HepG2 (cell line): ENCODE results near the gene SLC22A7. TPM values are rescaled to one million over a fixed set of nuclear protein-coding genes. Genes with fewer than 3 reads are reported as not detected.

Experiments used
- BHLHE40 ChIP-seq: IDR thresholded peaks from 2 replicates; pipeline ENCODE4 v1.6.1; 2011; ENCODE audit warnings: low read length, improper control_type of control experiment
- DR1 ChIP-seq: sonication (generic); formaldehyde crosslinking; IDR thresholded peaks from 2 replicates; pipeline ENCODE4 v1.8.0; 2021; ENCODE audit warnings: mild to moderate bottlenecking, missing genetic modification reagents, inconsistent platforms
- HHEX ChIP-seq: IDR thresholded peaks from 2 replicates; pipeline ENCODE4 v1.6.1; 2016; ENCODE audit warnings: control low read depth
- HIC2 ChIP-seq: sonication (generic); formaldehyde crosslinking; IDR thresholded peaks from 2 replicates; pipeline ENCODE4 v1.9.0; 2022; ENCODE audit warnings: low read depth, missing genetic modification reagents
- MIER3 ChIP-seq: IDR thresholded peaks from 2 replicates; pipeline ENCODE4 v1.6.1; 2016; ENCODE audit warnings: missing compliant biosample characterization, borderline replicate concordance
- NRL ChIP-seq: sonication (generic); formaldehyde crosslinking; IDR thresholded peaks from 2 replicates; pipeline ENCODE4 v1.5.0; 2020; ENCODE audit warnings: missing genetic modification reagents, mild to moderate bottlenecking, moderate library complexity, borderline replicate concordance
- SALL2 ChIP-seq: sonication (generic); formaldehyde crosslinking; IDR thresholded peaks from 2 replicates; pipeline ENCODE4 v1.8.1; 2023; ENCODE audit warnings: mild to moderate bottlenecking, missing genetic modification reagents, inconsistent platforms
- SOX13 ChIP-seq, 3 experiments: fragments of 450-650 bp in 1 of 3; sonication (generic) in 1 of 3; formaldehyde crosslinking in 1 of 3; IDR thresholded peaks in 2 of 3; conservative IDR thresholded peaks in 1 of 3; 2 replicates each; pipeline versions ENCODE4 v1.5.0 to v1.6.1; 2016 to 2020; ENCODE audit warnings: antibody characterized with exemption in 1 of 3, mild to moderate bottlenecking in 1 of 3, missing compliant biosample characterization in 1 of 3, missing genetic modification reagents in 1 of 3, moderate library complexity in 1 of 3
- ZBTB3 ChIP-seq: sonication (generic); formaldehyde crosslinking; IDR thresholded peaks from 2 replicates; pipeline ENCODE4 v1.4.0; 2020; ENCODE audit warnings: low read depth, mild to moderate bottlenecking, moderate library complexity, missing genetic modification reagents, borderline replicate concordance
- ZKSCAN1 ChIP-seq: fragments of 150-350 bp; IDR thresholded peaks from 2 replicates; pipeline ENCODE4 v1.6.1; 2014; ENCODE audit warnings: low read length
- ZNF282 ChIP-seq: fragments of 450-650 bp; IDR thresholded peaks from 2 replicates; pipeline ENCODE4 v1.6.1; 2018; ENCODE audit not compliant: partially characterized antibody
- ZNF564 ChIP-seq: sonication (generic); formaldehyde crosslinking; IDR thresholded peaks from 2 replicates; pipeline ENCODE4 v1.8.1; 2023; ENCODE audit warnings: mild to moderate bottlenecking, missing genetic modification reagents
- ZNF746 ChIP-seq: sonication (generic); formaldehyde crosslinking; IDR thresholded peaks from 2 replicates; pipeline ENCODE4 v1.8.0; 2022; ENCODE audit warnings: mild to moderate bottlenecking, missing genetic modification reagents
- ZNF768 ChIP-seq: sonication (generic); formaldehyde crosslinking; IDR thresholded peaks from 2 replicates; pipeline ENCODE4 v1.4.0; 2020; ENCODE audit warnings: missing genetic modification reagents
- polyA plus RNA-seq, 8 experiments: library from polyadenylated mRNA; depleted of rRNA in 3 of 8; stranded (reverse) in 7 of 8; unstranded in 1 of 8; fragments of >200 nt; fragmentation: Illumina TruSeq in 4 of 8; extraction: Trizol in 4 of 8; gene quantifications; 2 replicates each; pipeline versions ENCODE4 v1.2.1 to v1.2.3, GENCODE V29; 2011 to 2016; ENCODE audit warnings: low read depth in 4 of 8, missing spikeins in 1 of 8, mixed read lengths in 1 of 8; ENCODE audit not compliant: insufficient read depth in 1 of 8
- total RNA-seq, 5 experiments: library from RNA; depleted of rRNA; stranded (reverse); fragments of >200 nt; fragmentation: Illumina TruSeq; extraction: Trizol; gene quantifications; 2 replicates each; pipeline ENCODE4 v1.2.3, GENCODE V29; 2016; ENCODE audit warnings: low read depth in 1 of 5
- TF ChIP-seq, protein P1 (sequence below): sonication (generic); formaldehyde crosslinking; conservative IDR thresholded peaks from 2 replicates; pipeline ENCODE4 v1.4.0; 2020; ENCODE audit warnings: missing genetic modification reagents
- TF ChIP-seq, protein P2 (sequence below): sonication (generic); formaldehyde crosslinking; IDR thresholded peaks from 2 replicates; pipeline ENCODE4 v1.5.0; 2020; ENCODE audit warnings: missing genetic modification reagents
- TF ChIP-seq, protein P3 (sequence below): sonication (generic); formaldehyde crosslinking; IDR thresholded peaks from 2 replicates; pipeline ENCODE4 v1.4.0; 2020; ENCODE audit warnings: missing genetic modification reagents

Gene SLC22A7
- total and polyA plus RNA-seq, 2 of the 13 experiments (the other 11 are each of a cell fraction or from before 2014, with no cell fraction given): 5.3 to 22.6 TPM

DNA sequence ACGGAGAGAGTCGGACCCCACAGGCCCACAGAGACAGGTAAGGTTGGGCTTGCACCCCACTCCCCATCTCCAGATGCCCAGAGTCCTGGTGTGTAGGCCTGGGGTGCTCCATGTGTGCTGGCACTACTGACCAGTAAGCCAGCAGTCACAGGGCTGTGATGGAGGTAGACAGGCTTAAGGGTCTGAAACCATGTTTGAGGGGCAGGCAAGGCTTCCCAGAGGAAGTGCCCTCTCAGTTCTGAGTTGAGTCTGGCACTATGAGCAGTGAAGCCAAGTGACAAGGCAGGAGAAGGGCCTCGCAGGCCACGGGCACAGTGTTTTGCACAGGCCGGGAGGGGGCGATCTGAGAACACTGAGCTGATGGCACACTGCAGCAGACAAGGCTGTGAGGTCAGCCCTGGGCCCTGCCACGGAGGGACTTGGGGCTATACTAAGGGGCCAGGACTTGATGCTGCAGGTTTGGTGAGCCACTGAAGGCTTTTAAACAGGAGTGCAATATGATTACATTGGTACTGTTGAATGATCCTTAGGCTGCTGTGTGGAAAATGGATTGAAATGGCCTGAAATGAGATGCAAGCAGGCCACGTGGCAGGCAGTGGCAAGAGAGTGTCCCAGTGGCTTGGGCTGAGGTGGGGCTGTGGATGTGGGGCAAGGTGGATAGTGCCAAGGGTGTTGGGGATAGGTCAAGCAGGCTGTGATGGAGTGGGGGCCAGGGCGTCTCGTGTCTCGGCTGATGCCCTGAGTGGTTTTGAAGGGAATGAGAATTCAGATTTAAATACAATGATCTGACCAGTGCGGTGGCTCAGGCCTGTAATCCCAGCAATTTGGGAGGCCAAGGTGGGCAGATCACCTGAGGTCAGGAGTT is 34.5 kb upstream of the SLC22A7 start (continued):
- peak; percentile 80; the same call in 1 of the 2 replicates for TF ChIP-seq MIER3 (CRISPR knock-in tag)
- TF ChIP-seq ZNF564 (CRISPR knock-in tag): peak; percentile 66; the same call in 1 of the 2 replicates
- TF ChIP-seq ZKSCAN1: no peak
- TF ChIP-seq BHLHE40: no peak
- TF ChIP-seq, protein P1, sequence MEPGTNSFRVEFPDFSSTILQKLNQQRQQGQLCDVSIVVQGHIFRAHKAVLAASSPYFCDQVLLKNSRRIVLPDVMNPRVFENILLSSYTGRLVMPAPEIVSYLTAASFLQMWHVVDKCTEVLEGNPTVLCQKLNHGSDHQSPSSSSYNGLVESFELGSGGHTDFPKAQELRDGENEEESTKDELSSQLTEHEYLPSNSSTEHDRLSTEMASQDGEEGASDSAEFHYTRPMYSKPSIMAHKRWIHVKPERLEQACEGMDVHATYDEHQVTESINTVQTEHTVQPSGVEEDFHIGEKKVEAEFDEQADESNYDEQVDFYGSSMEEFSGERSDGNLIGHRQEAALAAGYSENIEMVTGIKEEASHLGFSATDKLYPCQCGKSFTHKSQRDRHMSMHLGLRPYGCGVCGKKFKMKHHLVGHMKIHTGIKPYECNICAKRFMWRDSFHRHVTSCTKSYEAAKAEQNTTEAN: no peak
- TF ChIP-seq ZNF282: no peak
- TF ChIP-seq ZNF746: no peak
- TF ChIP-seq ZBTB3 (CRISPR knock-in tag): no peak
- TF ChIP-seq HIC2 (CRISPR knock-in tag): peak; percentile 75
- TF ChIP-seq, protein P2, sequence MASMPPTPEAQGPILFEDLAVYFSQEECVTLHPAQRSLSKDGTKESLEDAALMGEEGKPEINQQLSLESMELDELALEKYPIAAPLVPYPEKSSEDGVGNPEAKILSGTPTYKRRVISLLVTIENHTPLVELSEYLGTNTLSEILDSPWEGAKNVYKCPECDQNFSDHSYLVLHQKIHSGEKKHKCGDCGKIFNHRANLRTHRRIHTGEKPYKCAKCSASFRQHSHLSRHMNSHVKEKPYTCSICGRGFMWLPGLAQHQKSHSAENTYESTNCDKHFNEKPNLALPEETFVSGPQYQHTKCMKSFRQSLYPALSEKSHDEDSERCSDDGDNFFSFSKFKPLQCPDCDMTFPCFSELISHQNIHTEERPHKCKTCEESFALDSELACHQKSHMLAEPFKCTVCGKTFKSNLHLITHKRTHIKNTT (CRISPR knock-in tag): no peak
- TF ChIP-seq SALL2: no peak
- TF ChIP-seq NRL (CRISPR knock-in tag): peak; percentile 38
- TF ChIP-seq HHEX (CRISPR knock-in tag): no peak
- TF ChIP-seq SOX13 (IDR thresholded peaks at IDR 0.05): no peak
- TF ChIP-seq SOX13 (CRISPR knock-in tag; conservative IDR thresholded peaks at IDR 0.05 in 1 of 2, IDR thresholded peaks at IDR 0.05 in 1 of 2): peak in 1 of 2 experiments; percentile 41; a peak in 1 of 4 replicates
- TF ChIP-seq DR1 (CRISPR knock-in tag): no peak
- TF ChIP-seq, protein P3, sequence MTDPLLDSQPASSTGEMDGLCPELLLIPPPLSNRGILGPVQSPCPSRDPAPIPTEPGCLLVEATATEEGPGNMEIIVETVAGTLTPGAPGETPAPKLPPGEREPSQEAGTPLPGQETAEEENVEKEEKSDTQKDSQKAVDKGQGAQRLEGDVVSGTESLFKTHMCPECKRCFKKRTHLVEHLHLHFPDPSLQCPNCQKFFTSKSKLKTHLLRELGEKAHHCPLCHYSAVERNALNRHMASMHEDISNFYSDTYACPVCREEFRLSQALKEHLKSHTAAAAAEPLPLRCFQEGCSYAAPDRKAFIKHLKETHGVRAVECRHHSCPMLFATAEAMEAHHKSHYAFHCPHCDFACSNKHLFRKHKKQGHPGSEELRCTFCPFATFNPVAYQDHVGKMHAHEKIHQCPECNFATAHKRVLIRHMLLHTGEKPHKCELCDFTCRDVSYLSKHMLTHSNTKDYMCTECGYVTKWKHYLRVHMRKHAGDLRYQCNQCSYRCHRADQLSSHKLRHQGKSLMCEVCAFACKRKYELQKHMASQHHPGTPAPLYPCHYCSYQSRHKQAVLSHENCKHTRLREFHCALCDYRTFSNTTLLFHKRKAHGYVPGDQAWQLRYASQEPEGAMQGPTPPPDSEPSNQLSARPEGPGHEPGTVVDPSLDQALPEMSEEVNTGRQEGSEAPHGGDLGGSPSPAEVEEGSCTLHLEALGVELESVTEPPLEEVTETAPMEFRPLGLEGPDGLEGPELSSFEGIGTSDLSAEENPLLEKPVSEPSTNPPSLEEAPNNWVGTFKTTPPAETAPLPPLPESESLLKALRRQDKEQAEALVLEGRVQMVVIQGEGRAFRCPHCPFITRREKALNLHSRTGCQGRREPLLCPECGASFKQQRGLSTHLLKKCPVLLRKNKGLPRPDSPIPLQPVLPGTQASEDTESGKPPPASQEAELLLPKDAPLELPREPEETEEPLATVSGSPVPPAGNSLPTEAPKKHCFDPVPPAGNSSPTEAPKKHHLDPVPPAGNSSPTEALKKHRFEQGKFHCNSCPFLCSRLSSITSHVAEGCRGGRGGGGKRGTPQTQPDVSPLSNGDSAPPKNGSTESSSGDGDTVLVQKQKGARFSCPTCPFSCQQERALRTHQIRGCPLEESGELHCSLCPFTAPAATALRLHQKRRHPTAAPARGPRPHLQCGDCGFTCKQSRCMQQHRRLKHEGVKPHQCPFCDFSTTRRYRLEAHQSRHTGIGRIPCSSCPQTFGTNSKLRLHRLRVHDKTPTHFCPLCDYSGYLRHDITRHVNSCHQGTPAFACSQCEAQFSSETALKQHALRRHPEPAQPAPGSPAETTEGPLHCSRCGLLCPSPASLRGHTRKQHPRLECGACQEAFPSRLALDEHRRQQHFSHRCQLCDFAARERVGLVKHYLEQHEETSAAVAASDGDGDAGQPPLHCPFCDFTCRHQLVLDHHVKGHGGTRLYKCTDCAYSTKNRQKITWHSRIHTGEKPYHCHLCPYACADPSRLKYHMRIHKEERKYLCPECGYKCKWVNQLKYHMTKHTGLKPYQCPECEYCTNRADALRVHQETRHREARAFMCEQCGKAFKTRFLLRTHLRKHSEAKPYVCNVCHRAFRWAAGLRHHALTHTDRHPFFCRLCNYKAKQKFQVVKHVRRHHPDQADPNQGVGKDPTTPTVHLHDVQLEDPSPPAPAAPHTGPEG: no peak
- TF ChIP-seq ZNF768 (CRISPR knock-in tag): no peak
